HFFc6 (cell line): ENCODE data around the gene STK11IP. TPM values are rescaled to one million over a fixed set of nuclear protein-coding genes. Genes with fewer than 3 reads are reported as not detected.

ENCODE experiments used
- DNase-seq: peaks from one replicate; pipeline ENCODE4 v3.0.0-alpha.2; 2018
- H3K27ac Mint-ChIP-seq: 2 replicates; pipeline ENCODE4 v1.8.0; 2020; ENCODE audit warnings: mild to moderate bottlenecking, mixed read lengths
- H3K27me3 Mint-ChIP-seq: 2 replicates; pipeline ENCODE4 v1.8.0; 2021; ENCODE audit warnings: mild to moderate bottlenecking, moderate library complexity, mixed read lengths; ENCODE audit not compliant: insufficient read depth
- H3K36me3 Mint-ChIP-seq: 2 replicates; pipeline ENCODE4 v1.8.0; 2021; ENCODE audit warnings: low read depth, mixed read lengths
- H3K4me1 Mint-ChIP-seq: 2 replicates; pipeline ENCODE4 v1.8.0; 2020; ENCODE audit warnings: low read depth, mixed read lengths
- H3K4me3 Mint-ChIP-seq: 2 replicates; pipeline ENCODE4 v1.8.0; 2020; ENCODE audit warnings: mild to moderate bottlenecking, moderate library complexity, mixed read lengths
- H3K9me3 Mint-ChIP-seq: 2 replicates; pipeline ENCODE4 v1.8.0; 2020; ENCODE audit warnings: mild to moderate bottlenecking, mixed read lengths
- total RNA-seq, 6 experiments: library from RNA; stranded (reverse); fragmentation: NEBNext Ultra II Directional; extraction: Animal tissue kit (Norgen Biotek cat#: 25700); gene quantifications; 2 replicates in 1 of 6; 3 replicates in 5 of 6; pipeline ENCODE4 v1.2.3, GENCODE V29; 2021
- TF ChIP-seq, protein P1 (sequence below): fragments of 200-600 bp; sonication (generic); IDR thresholded peaks from 2 replicates; pipeline ENCODE4 v1.5.0; 2021; ENCODE audit warnings: antibody characterized with exemption, mild to moderate bottlenecking

STK11IP gene
- total RNA-seq, 6 experiments from 2014 or later: 17.4 to 21.5 (median 18.9) TPM

DNA sequence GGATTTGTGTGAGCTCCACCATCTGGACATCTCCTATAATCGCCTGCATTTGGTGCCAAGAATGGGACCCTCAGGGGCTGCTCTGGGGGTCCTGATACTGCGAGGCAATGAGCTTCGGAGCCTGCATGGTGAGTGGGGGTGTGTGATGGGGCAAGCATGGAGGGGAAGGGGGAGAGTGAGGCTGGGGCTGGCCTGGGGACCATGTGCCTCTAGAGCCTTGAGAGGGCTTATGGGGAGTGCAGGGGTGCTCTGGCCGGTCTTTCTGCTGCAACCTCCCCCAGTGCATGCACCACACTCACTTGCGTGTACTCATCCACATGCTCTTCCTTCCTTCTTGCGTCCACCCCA lies 7.9 kb downstream of the STK11IP start:
- Mint-ChIP-seq H3K27me3 (no peaks in the 10 kb centered on the region), H3K27ac (no peak overlapping the region), H3K9me3 (no peaks in the 10 kb centered on the region), H3K36me3 (peaks cover 10% of the 10 kb centered on the region; the same call in 1 of the 2 replicates), H3K4me3 (no peak overlapping the region), H3K4me1 (peaks cover 3% of the 10 kb centered on the region)
- no peak for DNase-seq
- TF ChIP-seq, protein P1, sequence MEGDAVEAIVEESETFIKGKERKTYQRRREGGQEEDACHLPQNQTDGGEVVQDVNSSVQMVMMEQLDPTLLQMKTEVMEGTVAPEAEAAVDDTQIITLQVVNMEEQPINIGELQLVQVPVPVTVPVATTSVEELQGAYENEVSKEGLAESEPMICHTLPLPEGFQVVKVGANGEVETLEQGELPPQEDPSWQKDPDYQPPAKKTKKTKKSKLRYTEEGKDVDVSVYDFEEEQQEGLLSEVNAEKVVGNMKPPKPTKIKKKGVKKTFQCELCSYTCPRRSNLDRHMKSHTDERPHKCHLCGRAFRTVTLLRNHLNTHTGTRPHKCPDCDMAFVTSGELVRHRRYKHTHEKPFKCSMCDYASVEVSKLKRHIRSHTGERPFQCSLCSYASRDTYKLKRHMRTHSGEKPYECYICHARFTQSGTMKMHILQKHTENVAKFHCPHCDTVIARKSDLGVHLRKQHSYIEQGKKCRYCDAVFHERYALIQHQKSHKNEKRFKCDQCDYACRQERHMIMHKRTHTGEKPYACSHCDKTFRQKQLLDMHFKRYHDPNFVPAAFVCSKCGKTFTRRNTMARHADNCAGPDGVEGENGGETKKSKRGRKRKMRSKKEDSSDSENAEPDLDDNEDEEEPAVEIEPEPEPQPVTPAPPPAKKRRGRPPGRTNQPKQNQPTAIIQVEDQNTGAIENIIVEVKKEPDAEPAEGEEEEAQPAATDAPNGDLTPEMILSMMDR: no peak

- Mint-ChIP-seq H3K36me3 (peaks cover 14% of the 10 kb centered on the region; the same call in 1 of the 2 replicates), H3K4me3 (no peak overlapping the region), H3K4me1 (no peaks in the 10 kb centered on the region), H3K27me3 (no peaks in the 10 kb centered on the region), H3K9me3 (no peaks in the 10 kb centered on the region), H3K27ac (no peak overlapping the region)
- TF ChIP-seq, protein P1: no peak
- DNase-seq: no peak
Measured at GRCh38 chr2:219607931-219608330, 10.3 kb downstream of the STK11IP start.

DNA sequence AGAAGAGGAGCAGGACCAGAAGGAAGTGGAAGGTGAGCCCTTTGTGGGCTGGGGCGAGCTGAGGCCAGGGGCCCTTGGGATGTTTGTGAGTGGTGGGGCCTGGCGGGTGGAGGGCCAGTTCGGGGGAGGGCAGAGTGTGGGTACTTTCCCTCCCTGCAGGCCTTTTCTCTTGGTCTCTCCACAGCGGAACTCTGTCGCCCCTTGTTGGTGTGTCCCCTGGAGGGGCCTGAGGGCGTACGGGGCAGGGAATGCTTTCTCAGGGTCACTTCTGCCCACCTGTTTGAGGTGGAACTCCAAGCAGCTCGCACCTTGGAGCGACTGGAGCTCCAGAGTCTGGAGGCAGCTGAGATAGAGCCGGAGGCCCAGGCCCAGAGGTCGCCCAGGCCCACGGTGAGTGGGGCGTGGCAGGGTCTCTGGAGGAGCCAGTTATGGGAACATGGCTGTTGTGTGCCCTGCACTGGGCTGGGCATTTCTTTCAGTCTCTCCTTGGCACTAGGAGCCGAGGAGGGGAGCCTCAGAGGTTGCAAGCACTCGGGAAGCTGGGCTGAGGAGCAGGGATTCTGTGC lies 10.8 kb downstream of the STK11IP start:
- no peak overlapping the region for H3K4me3 Mint-ChIP-seq

GRCh38 chr2:219609149-219609750 lies 11.6 kb downstream of the STK11IP start:
- Mint-ChIP-seq H3K27me3 (no peaks in the 10 kb centered on the region), H3K27ac (no peak overlapping the region), H3K9me3 (no peaks in the 10 kb centered on the region), H3K4me1 (no peaks in the 10 kb centered on the region), H3K36me3 (peaks cover 10% of the 10 kb centered on the region), H3K4me3 (no peak overlapping the region)
- TF ChIP-seq, protein P1: no peak
- no peak for DNase-seq

More for the DNA sequence above, 10.8 kb downstream of the STK11IP start:
- no peak for DNase-seq
- TF ChIP-seq, protein P1: no peak
- peaks cover 14% of the 10 kb centered on the region; the same call in 1 of the 2 replicates for H3K36me3 Mint-ChIP-seq
- no peaks in the 10 kb centered on the region for H3K9me3 Mint-ChIP-seq
- no peak overlapping the region for H3K27ac Mint-ChIP-seq
- no peaks in the 10 kb centered on the region for H3K27me3 Mint-ChIP-seq
- no peaks in the 10 kb centered on the region for H3K4me1 Mint-ChIP-seq

DNA sequence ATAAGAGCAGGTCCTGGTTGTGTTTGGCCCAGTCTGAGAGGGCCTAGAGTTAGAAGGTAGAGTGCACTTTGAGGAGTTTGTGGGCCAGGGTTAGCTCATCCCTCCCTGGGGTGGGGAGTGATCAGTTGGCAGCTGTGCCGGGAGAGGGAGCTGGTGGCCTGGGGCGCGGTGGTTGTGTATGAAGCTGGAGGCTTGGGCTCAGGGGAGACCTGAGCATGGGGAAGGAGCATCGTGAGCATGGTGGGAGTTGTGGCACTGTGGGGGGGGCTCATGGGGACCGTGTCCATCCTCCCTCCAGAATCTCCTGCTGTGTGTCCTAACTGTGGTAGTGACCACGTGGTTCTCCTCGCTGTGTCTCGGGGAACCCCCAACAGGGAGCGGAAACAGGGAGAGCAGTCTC lies 13.6 kb downstream of the STK11IP start:
- no peaks in the 10 kb centered on the region for H3K4me1 Mint-ChIP-seq
- H3K9me3 Mint-ChIP-seq: no peaks in the 10 kb centered on the region
- no peak for DNase-seq
- no peaks in the 10 kb centered on the region for H3K27me3 Mint-ChIP-seq
- H3K27ac Mint-ChIP-seq: no peak overlapping the region
- TF ChIP-seq, protein P1: no peak
- peaks cover 21% of the 10 kb centered on the region for H3K36me3 Mint-ChIP-seq
- H3K4me3 Mint-ChIP-seq: no peak overlapping the region
